Hepatocyte (in vitro differentiated cells): ENCODE measurements around the gene KIF15. TPM values are rescaled to one million over a fixed set of nuclear protein-coding genes. Genes with fewer than 3 reads are reported as not detected.

Experiments used
- DNase-seq: peaks from one replicate; pipeline ENCODE4 v3.0.0-alpha.2; 2016; ENCODE audit warnings: low spot score
- H2AFZ ChIP-seq: fragments of 200-600 bp; sonication (generic); 2 replicates; pipeline ENCODE4 v1.6.0; 2016; ENCODE audit warnings: antibody characterized with exemption, mild to moderate bottlenecking
- H3K27ac ChIP-seq: fragments of 200-600 bp; sonication (generic); 2 replicates; pipeline ENCODE4 v1.5.1; 2016; ENCODE audit warnings: mild to moderate bottlenecking
- H3K27me3 ChIP-seq: fragments of 200-600 bp; sonication (generic); 2 replicates; pipeline ENCODE4 v1.6.1; 2016
- H3K36me3 ChIP-seq: fragments of 200-600 bp; sonication (generic); replicated peaks from 2 replicates; pipeline ENCODE4 v1.5.1; 2016; ENCODE audit warnings: low read depth; ENCODE audit not compliant: insufficient read depth
- H3K4me1 ChIP-seq: fragments of 200-600 bp; sonication (generic); 2 replicates; pipeline ENCODE4 v1.5.1; 2016; ENCODE audit warnings: mild to moderate bottlenecking, moderate library complexity; ENCODE audit not compliant: insufficient read depth
- H3K4me2 ChIP-seq: fragments of 200-600 bp; sonication (generic); 2 replicates; pipeline ENCODE4 v1.6.0; 2016
- H3K4me3 ChIP-seq: fragments of 200-600 bp; sonication (generic); 2 replicates; pipeline ENCODE4 v1.5.1; 2016; ENCODE audit warnings: mild to moderate bottlenecking
- H3K79me2 ChIP-seq: fragments of 200-600 bp; sonication (generic); 2 replicates; pipeline ENCODE4 v1.6.0; 2017; ENCODE audit warnings: mild to moderate bottlenecking
- H3K9me2 ChIP-seq: fragments of 200-600 bp; sonication (generic); replicated peaks from 2 replicates; pipeline ENCODE4 v1.6.0; 2017; ENCODE audit warnings: mild to moderate bottlenecking; ENCODE audit not compliant: insufficient read depth
- H3K9me3 ChIP-seq: fragments of 200-600 bp; sonication (generic); 2 replicates; pipeline ENCODE4 v1.5.1; 2016; ENCODE audit warnings: low read depth, mild to moderate bottlenecking
- H4K20me1 ChIP-seq: fragments of 200-600 bp; sonication (generic); 2 replicates; pipeline ENCODE4 v1.6.0; 2016; ENCODE audit warnings: mild to moderate bottlenecking; ENCODE audit not compliant: insufficient read depth, poor library complexity, severe bottlenecking
- CTCF ChIP-seq: fragments of 200-600 bp; sonication (generic); IDR thresholded peaks from 2 replicates; pipeline ENCODE4 v1.5.1; 2016; ENCODE audit warnings: antibody characterized with exemption, mild to moderate bottlenecking; ENCODE audit not compliant: poor library complexity
- EZH2 ChIP-seq: fragments of 200-600 bp; sonication (generic); IDR thresholded peaks from 2 replicates; pipeline ENCODE4 v1.6.1; 2016; ENCODE audit warnings: antibody characterized with exemption, mild to moderate bottlenecking, borderline replicate concordance
- EZH2phosphoT487 ChIP-seq: fragments of 200-600 bp; sonication (generic); IDR thresholded peaks from one replicate; pipeline ENCODE4 v1.6.1; 2018; ENCODE audit warnings: antibody characterized with exemption, mild to moderate bottlenecking, low read depth, moderate library complexity; ENCODE audit not compliant: unreplicated experiment, severe bottlenecking
- WGBS: methylation state at CpG from one replicate; pipeline ENCODE4 v1.1.6; 2016; ENCODE audit warnings: low lambda C conversion rate; ENCODE audit errors: missing lambda C conversion rate; 5-methylcytosine and 5-hydroxymethylcytosine counted together
- polyA plus RNA-seq: library from polyadenylated mRNA; unstranded; fragments of >200 nt; fragmentation: Nextera tagmentation; extraction: Ambion mirVana; gene quantifications from 2 replicates; pipeline ENCODE4 v1.2.1, GENCODE V29; 2016
- total RNA-seq: library from RNA; depleted of rRNA; stranded (reverse); fragments of >200 nt; gene quantifications from 2 replicates; pipeline ENCODE4 v1.2.3, GENCODE V29; 2014

KIF15 gene
- total and polyA plus RNA-seq, 2 experiments from 2014 or later = 2.6 to 4.1 TPM

GRCh38 chr3:44721231-44722102 lies 40.1 kb upstream of the KIF15 start:
- Histone ChIP-seq H3K27ac (no peak overlapping the region), H3K36me3 (peaks cover 3% of the 10 kb centered on the region), H2AFZ (no peak overlapping the region), H3K9me3 (peaks cover 47% of the 10 kb centered on the region), H3K27me3 (no peaks in the 10 kb centered on the region), H4K20me1 (no peaks in the 10 kb centered on the region), H3K4me3 (no peak overlapping the region), H3K79me2 (no peaks in the 10 kb centered on the region), H3K4me1 (no peaks in the 10 kb centered on the region), H3K4me2 (no peak overlapping the region), H3K9me2 (no peaks in the 10 kb centered on the region)
- 89% methylated on average over 10 of the region's 10 CpGs for WGBS
- DNase-seq = no peak
- no peak for TF ChIP-seq CTCF
- no peak for TF ChIP-seq EZH2
- TF ChIP-seq EZH2phosphoT487 = no peak

GRCh38 chr3:44722103-44722401 lies 39.5 kb upstream of the KIF15 start:
- Histone ChIP-seq H3K36me3 (peaks cover 3% of the 10 kb centered on the region), H3K27me3 (no peaks in the 10 kb centered on the region), H3K9me3 (peaks cover 44% of the 10 kb centered on the region), H4K20me1 (no peaks in the 10 kb centered on the region), H3K79me2 (no peaks in the 10 kb centered on the region), H3K9me2 (no peaks in the 10 kb centered on the region), H3K27ac (no peak overlapping the region), H3K4me3 (no peak overlapping the region), H2AFZ (no peak overlapping the region), H3K4me1 (no peaks in the 10 kb centered on the region), H3K4me2 (no peak overlapping the region)
- no peak for DNase-seq
- no peak for TF ChIP-seq EZH2
- no peak for TF ChIP-seq EZH2phosphoT487
- TF ChIP-seq CTCF = no peak
- WGBS = 100% methylated on average over 1 of the region's 1 CpG

- 18% methylated on average over 46 of the region's 46 CpGs for WGBS
- no peaks in the 10 kb centered on the region for H3K9me2 ChIP-seq
- peak within 1 kb of the TSS; percentile 81 for H3K4me2 ChIP-seq
- H2AFZ ChIP-seq = peak within 1 kb of the TSS; percentile 97
- peak; percentile 94 for DNase-seq
- no peaks in the 10 kb centered on the region for H3K79me2 ChIP-seq
- no peaks in the 10 kb centered on the region for H3K4me1 ChIP-seq
- TF ChIP-seq CTCF (no peak), EZH2 (no peak)
- peak within 1 kb of the TSS; percentile 53 for H3K4me3 ChIP-seq
- no peaks in the 10 kb centered on the region for H3K27me3 ChIP-seq
- H3K9me3 ChIP-seq = peaks cover 25% of the 10 kb centered on the region
- H3K36me3 ChIP-seq = no peaks in the 10 kb centered on the region
- no peaks in the 10 kb centered on the region for H4K20me1 ChIP-seq
- H3K27ac ChIP-seq = peak within 1 kb of the TSS; percentile 57
Measured at GRCh38 chr3:44729384-44729910, 32.1 kb upstream of the KIF15 start, which contains the start of gene ZNF501. ZNF501 (plus strand) TSS chr3:44729635; CDS start chr3:44734422, 4,787 bp downstream.
